Osteocyte (in vitro differentiated cells): ENCODE data around the gene ZNF592. TPM values are rescaled to one million over a fixed set of nuclear protein-coding genes. Genes with fewer than 3 reads are reported as not detected.

Experiments used
- DNase-seq: peaks from one replicate; pipeline ENCODE4 v3.0.0; 2021; ENCODE audit warnings: mixed read lengths; ENCODE audit not compliant: unreplicated experiment; ENCODE audit errors: extremely low spot score
- H3K27ac Mint-ChIP-seq: one replicate; pipeline ENCODE4 v1.8.0; 2021; ENCODE audit warnings: mild to moderate bottlenecking, mixed read lengths; ENCODE audit not compliant: unreplicated experiment
- H3K27me3 Mint-ChIP-seq: one replicate; pipeline ENCODE4 v1.8.0; 2021; ENCODE audit warnings: mixed read lengths; ENCODE audit not compliant: unreplicated experiment
- H3K36me3 Mint-ChIP-seq: one replicate; pipeline ENCODE4 v1.8.0; 2021; ENCODE audit warnings: mixed read lengths; ENCODE audit not compliant: unreplicated experiment
- H3K4me1 Mint-ChIP-seq: one replicate; pipeline ENCODE4 v1.8.0; 2021; ENCODE audit warnings: mixed read lengths; ENCODE audit not compliant: unreplicated experiment
- H3K4me3 Mint-ChIP-seq: one replicate; pipeline ENCODE4 v1.8.0; 2021; ENCODE audit warnings: mild to moderate bottlenecking, moderate library complexity, mixed read lengths; ENCODE audit not compliant: unreplicated experiment
- H3K9me3 Mint-ChIP-seq: one replicate; pipeline ENCODE4 v1.8.0; 2021; ENCODE audit warnings: mixed read lengths; ENCODE audit not compliant: unreplicated experiment
- CTCF ChIP-seq: fragments of 200-600 bp; sonication (generic); IDR thresholded peaks from 2 replicates; pipeline ENCODE4 v1.5.0; 2021; ENCODE audit warnings: antibody characterized with exemption, mild to moderate bottlenecking, moderate library complexity
- total RNA-seq: library from RNA; stranded (reverse); gene quantifications from 2 replicates; pipeline ENCODE4 v1.2.1, GENCODE V29; 2021

ZNF592 gene
- total RNA-seq, 1 donor from 2014 or later = 30.1 TPM

DNA sequence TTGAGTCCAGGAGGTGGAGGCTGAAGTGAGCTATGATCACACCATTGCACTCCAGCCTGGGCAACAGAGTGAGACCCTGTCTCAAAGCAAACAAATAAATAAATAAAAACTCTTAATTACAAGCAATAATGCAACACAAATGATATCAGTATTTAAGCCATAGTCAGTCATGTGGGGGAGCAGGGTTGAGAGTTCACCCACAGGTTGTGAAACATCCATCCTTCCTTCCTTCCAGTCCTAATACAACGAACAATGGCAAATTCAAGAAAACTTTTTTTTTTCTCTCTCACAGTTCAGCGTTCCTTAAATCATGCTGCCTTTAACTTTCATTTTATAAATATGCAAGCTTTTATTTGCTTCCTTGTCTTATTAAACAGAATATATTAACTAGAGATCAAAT, 24.1 kb downstream of the ZNF592 start:
- Mint-ChIP-seq H3K36me3 (peaks cover 16% of the 10 kb centered on the region), H3K4me1 (peaks cover 8% of the 10 kb centered on the region), H3K4me3 (no peak overlapping the region), H3K27ac (no peak overlapping the region), H3K27me3 (no peaks in the 10 kb centered on the region), H3K9me3 (no peaks in the 10 kb centered on the region)
- no peak for TF ChIP-seq CTCF
- DNase-seq = no peak

DNA sequence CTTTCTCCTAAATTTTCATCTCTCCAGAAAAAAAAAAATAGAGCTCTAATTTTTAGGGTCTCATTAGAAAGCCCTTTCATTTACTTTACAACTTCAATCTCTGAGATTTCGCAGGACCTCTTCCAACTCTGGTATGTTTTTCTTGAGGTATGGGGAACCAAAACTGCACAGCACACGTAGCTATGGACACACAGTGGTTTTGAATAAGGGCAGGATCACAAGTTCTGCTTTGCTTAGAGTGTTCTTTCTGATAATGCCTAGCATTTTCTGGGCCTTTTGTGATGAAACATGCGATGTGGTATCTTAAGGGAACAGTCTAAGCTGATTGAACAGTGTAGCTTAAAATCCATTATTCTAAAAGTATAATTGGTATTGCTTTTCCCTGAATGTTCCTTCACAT, 25.3 kb downstream of the ZNF592 start:
- Mint-ChIP-seq H3K4me3 (no peak overlapping the region), H3K4me1 (peaks cover 10% of the 10 kb centered on the region), H3K9me3 (no peaks in the 10 kb centered on the region), H3K36me3 (peaks cover 16% of the 10 kb centered on the region), H3K27me3 (no peaks in the 10 kb centered on the region), H3K27ac (no peak overlapping the region)
- DNase-seq = no peak
- no peak for TF ChIP-seq CTCF

DNA sequence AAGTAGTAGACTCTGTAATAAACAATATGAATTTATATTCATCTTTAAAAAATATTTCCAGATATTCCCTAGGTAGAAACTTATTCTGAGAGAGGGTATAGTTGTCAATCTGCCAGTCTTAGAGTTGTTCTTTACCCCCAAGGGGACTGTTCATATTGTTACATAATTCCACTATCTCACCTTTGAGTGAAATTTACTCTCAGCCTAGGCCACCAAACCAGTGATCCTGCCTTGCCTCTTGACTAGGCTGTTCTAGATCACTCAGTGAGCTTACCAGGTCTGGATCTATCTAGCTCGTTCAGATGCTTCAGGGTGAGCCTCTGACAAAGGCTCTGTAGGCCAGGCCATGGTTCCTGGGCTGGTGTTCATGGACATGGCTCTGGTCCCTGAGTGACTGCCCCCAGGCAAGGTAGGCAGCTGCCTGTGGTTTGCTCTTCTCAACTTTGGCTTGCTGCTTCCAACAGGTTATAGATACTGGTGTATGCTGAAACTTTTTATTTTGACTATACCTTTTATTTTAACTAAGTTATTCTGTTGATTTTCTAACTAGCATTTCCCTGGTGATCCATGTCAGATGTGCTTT, 27.6 kb downstream of the ZNF592 start:
- no peak for DNase-seq
- TF ChIP-seq CTCF = no peak
- no peaks in the 10 kb centered on the region for H3K9me3 Mint-ChIP-seq
- H3K27me3 Mint-ChIP-seq = no peaks in the 10 kb centered on the region
- no peak overlapping the region for H3K27ac Mint-ChIP-seq
- H3K4me3 Mint-ChIP-seq = no peak overlapping the region
- H3K4me1 Mint-ChIP-seq = peaks cover 10% of the 10 kb centered on the region
- H3K36me3 Mint-ChIP-seq = peaks cover 6% of the 10 kb centered on the region

DNA sequence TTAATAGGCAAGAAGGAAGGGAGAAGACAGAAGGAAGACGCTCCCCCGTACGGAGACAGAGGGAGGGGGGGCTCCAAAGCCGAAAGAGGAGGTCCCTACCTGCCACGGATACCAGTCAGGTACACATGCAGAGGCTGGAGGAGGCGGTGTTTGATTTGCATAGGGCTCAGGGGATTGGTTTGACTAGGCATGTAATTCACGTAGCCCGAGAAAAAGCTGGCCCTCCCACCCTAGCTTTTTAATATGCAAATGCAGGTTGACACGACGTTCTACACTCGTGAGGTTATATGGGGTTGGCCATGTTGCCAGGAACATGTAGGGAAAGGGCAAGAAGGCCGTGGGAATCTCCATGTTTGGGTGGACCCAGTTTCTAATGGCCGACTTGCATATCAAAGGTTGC, 29.8 kb downstream of the ZNF592 start:
- peaks cover 10% of the 10 kb centered on the region for H3K4me1 Mint-ChIP-seq
- no peak overlapping the region for H3K4me3 Mint-ChIP-seq
- DNase-seq = no peak
- peaks cover 8% of the 10 kb centered on the region for H3K36me3 Mint-ChIP-seq
- no peak for TF ChIP-seq CTCF
- H3K27me3 Mint-ChIP-seq = no peaks in the 10 kb centered on the region
- no peak overlapping the region for H3K27ac Mint-ChIP-seq
- H3K9me3 Mint-ChIP-seq = no peaks in the 10 kb centered on the region

DNA sequence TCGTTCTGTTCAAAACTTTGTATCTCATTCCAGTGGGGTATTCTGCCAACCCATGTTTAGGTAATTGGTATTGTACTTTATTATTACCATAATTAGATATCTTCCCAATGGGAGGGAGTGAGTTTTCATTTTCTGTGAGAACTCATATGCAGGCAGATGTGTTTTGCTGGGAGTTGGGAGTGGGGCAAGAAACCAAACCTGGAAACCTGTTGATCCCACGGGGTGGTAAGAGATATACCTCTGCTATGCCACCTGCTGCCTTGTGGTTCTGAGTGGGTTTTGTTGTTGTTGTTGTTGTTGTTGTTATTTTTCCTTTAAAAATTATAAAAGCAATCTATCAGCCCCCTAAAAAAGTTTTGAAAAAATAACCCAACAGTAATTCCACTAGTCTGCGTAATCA, 32.1 kb downstream of the ZNF592 start:
- Mint-ChIP-seq H3K36me3 (peaks cover 26% of the 10 kb centered on the region), H3K27ac (no peak overlapping the region), H3K27me3 (no peaks in the 10 kb centered on the region), H3K4me3 (no peak overlapping the region), H3K9me3 (no peaks in the 10 kb centered on the region), H3K4me1 (peaks cover 10% of the 10 kb centered on the region)
- no peak for DNase-seq
- TF ChIP-seq CTCF = no peak
